Right renal pelvis (tissue), 4 donors: Measurements from ENCODE around the gene MN1. TPM values are rescaled to one million over a fixed set of nuclear protein-coding genes. Genes with fewer than 3 reads are reported as not detected.

Experiments
- DNase-seq, 4 donors: peaks; one replicate each; pipeline ENCODE4 v3.0.0-alpha.2; 2013; ENCODE audit warnings: low read depth in 4 of 4, low spot score in 3 of 4, missing footprints in 1 of 4
- polyA plus RNA-seq, 4 donors: library from polyadenylated mRNA; unstranded; fragments of 120-200 nt; gene quantifications; one replicate each; pipeline ENCODE4 v1.2.1, GENCODE V29; 2013; ENCODE audit not compliant: insufficient read length in 4 of 4

MN1 gene
- 10 to 100 TPM in 1 of 4 donors, 1 to 10 TPM in 3; 6.7 to 10.2 (median 8.3) TPM for polyA plus RNA-seq

GRCh38 chr22:27801616-27802345 lies at the start of gene MN1:
Gene MN1 (minus strand): TSS chr22:27801756. CDS start chr22:27800543, 1,213 bp downstream.
- no peak for DNase-seq

- no peak for DNase-seq
Observed at GRCh38 chr22:27850000-27850521, 48.5 kb upstream of the MN1 start.

- no peak for DNase-seq
Observed at GRCh38 chr22:27848005-27848404, 46.4 kb upstream of the MN1 start.

GRCh38 chr22:27846910-27847309 lies 45.4 kb upstream of the MN1 start:
- peak in 1 of 4 donors; percentile 28 for DNase-seq

GRCh38 chr22:27846248-27846757 lies 44.7 kb upstream of the MN1 start:
- no peak for DNase-seq

- peak in 1 of 4 donors; percentile 28 for DNase-seq
Observed at GRCh38 chr22:27845644-27846043, 44.1 kb upstream of the MN1 start.

- DNase-seq = no peak
Observed at GRCh38 chr22:27844656-27845591, 43.4 kb upstream of the MN1 start.

GRCh38 chr22:27844256-27844655 lies 42.7 kb upstream of the MN1 start:
- DNase-seq = no peak

- no peak for DNase-seq
Observed at GRCh38 chr22:27843441-27843840, 41.9 kb upstream of the MN1 start.

GRCh38 chr22:27842669-27843431 lies 41.3 kb upstream of the MN1 start:
- no peak for DNase-seq

- DNase-seq = no peak
Observed at GRCh38 chr22:27842201-27842600, 40.6 kb upstream of the MN1 start.

- no peak for DNase-seq
Observed at GRCh38 chr22:27840436-27840835, 38.9 kb upstream of the MN1 start.

GRCh38 chr22:27839057-27839660 lies 37.6 kb upstream of the MN1 start:
- DNase-seq = no peak

GRCh38 chr22:27836181-27836580 lies 34.6 kb upstream of the MN1 start:
- DNase-seq = no peak

- DNase-seq = no peak
Observed at GRCh38 chr22:27835446-27835845, 33.9 kb upstream of the MN1 start.

- DNase-seq = no peak
Observed at GRCh38 chr22:27834364-27835185, 33.0 kb upstream of the MN1 start.

- no peak for DNase-seq
Observed at GRCh38 chr22:27833803-27834202, 32.2 kb upstream of the MN1 start.

- DNase-seq = no peak
Observed at GRCh38 chr22:27832606-27833005, 31.1 kb upstream of the MN1 start.

GRCh38 chr22:27829620-27830019 lies 28.1 kb upstream of the MN1 start:
- no peak for DNase-seq
